ENCODE measurements around the gene TPO. TPM values are rescaled to one million over a fixed set of nuclear protein-coding genes. Genes with fewer than 3 reads are reported as not detected.

Gene TPO
- total RNA-seq (10 to 100 TPM in 4 of 9 donors, 1 to 10 TPM in 5; 3.0 to 13.8 (median 9.5) TPM), polyA plus RNA-seq (1 to 10 TPM; 5.9 to 7.7 TPM)
- long read RNA-seq, donor 1, partial matches to known transcripts, result 2 of 7 reads
- long read RNA-seq, donor 1, other reads (novel, unspliced or antisense), result 5 of 7 reads
- long read RNA-seq, donor 2, partial matches to known transcripts, result 5 of 20 reads
- long read RNA-seq, donor 2, other reads (novel, unspliced or antisense), result 14 of 20 reads
- long read RNA-seq, donor 3, partial matches to known transcripts, result 1 of 5 reads
- long read RNA-seq, donor 3, other reads (novel, unspliced or antisense), result 4 of 5 reads

- Histone ChIP-seq H3K36me3 (peaks cover 0 to 7% (median 0%) of the 10 kb centered on the region in 9 donors), H3K9me3 (no peaks in the 10 kb centered on the region), H3K27ac (no peak within 1 kb of the TSS), H3K4me1 (no peaks in the 10 kb centered on the region), H3K4me3 (no peak within 1 kb of the TSS), H3K27me3 (no peaks in the 10 kb centered on the region)
- 87 to 94% (median 92%) methylated on average over 15 of the region's 15 CpGs for WGBS, 4 donors
- intact Hi-C loops (cut with DNase I), result no loop called here
- ATAC-seq, result no peak
- DNase-seq, result no peak
- TF ChIP-seq POLR2A (IDR thresholded peaks at IDR 0.05), result no peak
- no peak for TF ChIP-seq CTCF (IDR thresholded peaks at IDR 0.05)
Measured at GRCh38 chr2:1413156-1413710, at the start of gene TPO. TSS of gene TPO (plus strand) at chr2:1413463. CDS start at chr2:1414409, 946 bp downstream.

- intact Hi-C loops (cut with DNase I), result no loop called here
- H3K4me1 ChIP-seq, result no peaks in the 10 kb centered on the region
- no peak overlapping the region for H3K27ac ChIP-seq
- no peaks in the 10 kb centered on the region for H3K9me3 ChIP-seq
- no peaks in the 10 kb centered on the region for H3K36me3 ChIP-seq
- peak in 3 of 5 donors; percentile 34 to 72 (median 34) for DNase-seq
- peaks cover 0 to 8% (median 0%) of the 10 kb centered on the region in 9 donors for H3K27me3 ChIP-seq
- ATAC-seq, result peak in 1 of 4 donors; percentile 22
- H3K4me3 ChIP-seq, result no peak overlapping the region
- no peak for TF ChIP-seq POLR2A (IDR thresholded peaks at IDR 0.05)
- no peak for TF ChIP-seq CTCF (IDR thresholded peaks at IDR 0.05)
- 66 to 79% (median 78%) methylated on average over 16 to 20 of the region's 20 CpGs for WGBS, 4 donors
Measured at GRCh38 chr2:1366546-1367134, 46.6 kb upstream of the TPO start.

- TF ChIP-seq CTCF (IDR thresholded peaks at IDR 0.05), result no peak
- no peak for TF ChIP-seq POLR2A (IDR thresholded peaks at IDR 0.05)
- DNase-seq (no peak), ATAC-seq (no peak)
- 70 to 75% (median 74%) methylated on average over 9 of the region's 9 CpGs for WGBS, 4 donors
- Histone ChIP-seq H3K27me3 (peaks cover 0 to 8% (median 0%) of the 10 kb centered on the region in 9 donors), H3K4me1 (peaks cover 0 to 3% (median 0%) of the 10 kb centered on the region in 12 donors), H3K36me3 (no peaks in the 10 kb centered on the region), H3K4me3 (no peak overlapping the region), H3K9me3 (no peaks in the 10 kb centered on the region), H3K27ac (no peak overlapping the region)
- intact Hi-C loops (cut with DNase I), result no loop called here
Measured at GRCh38 chr2:1367601-1368000, 45.7 kb upstream of the TPO start.

- Histone ChIP-seq H3K27ac (no peak overlapping the region), H3K9me3 (no peaks in the 10 kb centered on the region), H3K27me3 (peaks cover 0 to 8% (median 0%) of the 10 kb centered on the region in 9 donors), H3K4me1 (peaks cover 0 to 3% (median 0%) of the 10 kb centered on the region in 12 donors), H3K36me3 (no peaks in the 10 kb centered on the region), H3K4me3 (no peak overlapping the region)
- ATAC-seq (no peak), DNase-seq (no peak)
- intact Hi-C loops (cut with DNase I), result loop anchor here in 2 of 10 donors (5.0 to 10.0 kb wide), 3 partner anchors 33 to 125 kb away; no protein-coding TSS in a partner anchor
- 82 to 91% (median 82%) methylated on average over 7 to 10 of the region's 10 CpGs for WGBS, 4 donors
- TF ChIP-seq POLR2A (IDR thresholded peaks at IDR 0.05), result no peak
Measured at GRCh38 chr2:1369905-1370304, 43.4 kb upstream of the TPO start.
